Keratinocyte (primary cell): ENCODE data around the gene MTHFD1L. TPM values are rescaled to one million over a fixed set of nuclear protein-coding genes. Genes with fewer than 3 reads are reported as not detected.

ENCODE experiments used
- DNase-seq: peaks from one replicate; pipeline ENCODE4 v3.0.0-alpha.2; 2011; ENCODE audit warnings: low read depth, missing footprints, low spot score
- FAIRE-seq: peaks from 2 replicates; lab custom pipeline; 2011; peaks lifted over from hg19 to GRCh38; lab: Jason Lieb, UNC
- H2AFZ ChIP-seq: 2 replicates; pipeline ENCODE4 v1.6.0; 2012; ENCODE audit warnings: low read length, control low read depth, inconsistent platforms; ENCODE audit not compliant: control insufficient read depth
- H3K27ac ChIP-seq: 2 replicates; pipeline ENCODE4 v1.5.1; 2011; ENCODE audit warnings: low read length; ENCODE audit not compliant: control insufficient read depth, insufficient read depth
- H3K27me3 ChIP-seq: 3 replicates; pipeline ENCODE4 v1.6.0; 2011; ENCODE audit warnings: low read length; ENCODE audit not compliant: control insufficient read depth, insufficient read depth; ENCODE audit errors: extremely low read depth
- H3K36me3 ChIP-seq, 2 experiments: 2 replicates in 1 of 2; 3 replicates in 1 of 2; pipeline ENCODE4 v1.5.1; 2011; ENCODE audit warnings: low read length in 2 of 2, mild to moderate bottlenecking in 1 of 2; ENCODE audit not compliant: control insufficient read depth in 2 of 2, insufficient read depth in 2 of 2; ENCODE audit errors: extremely low read depth in 1 of 2
- H3K4me1 ChIP-seq: 3 replicates; pipeline ENCODE4 v1.5.1; 2011; ENCODE audit warnings: low read length; ENCODE audit not compliant: control insufficient read depth, insufficient read depth; ENCODE audit errors: extremely low read depth
- H3K4me2 ChIP-seq: 3 replicates; pipeline ENCODE4 v1.6.0; 2011; ENCODE audit warnings: low read depth, low read length; ENCODE audit not compliant: control insufficient read depth, insufficient read depth; ENCODE audit errors: extremely low read depth
- H3K4me3 ChIP-seq, 3 experiments: fragments of 200-600 bp in 1 of 3; sonication (generic) in 1 of 3; 2 replicates in 2 of 3; 3 replicates in 1 of 3; pipeline ENCODE4 v1.5.1; 2011 to 2016; ENCODE audit warnings: low read length in 3 of 3, mild to moderate bottlenecking in 3 of 3, control low read depth in 2 of 3, inconsistent platforms in 1 of 3, low read depth in 1 of 3, mixed read lengths in 1 of 3, mixed run types in 1 of 3, moderate library complexity in 1 of 3; ENCODE audit not compliant: control insufficient read depth in 2 of 3, insufficient read depth in 2 of 3; ENCODE audit errors: extremely low read depth in 1 of 3
- H3K79me2 ChIP-seq: 2 replicates; pipeline ENCODE4 v1.6.0; 2012; ENCODE audit warnings: low read length; ENCODE audit not compliant: control insufficient read depth, insufficient read depth
- H3K9ac ChIP-seq: 3 replicates; pipeline ENCODE4 v1.6.0; 2011; ENCODE audit warnings: low read length; ENCODE audit not compliant: control insufficient read depth, insufficient read depth; ENCODE audit errors: extremely low read depth
- H3K9me1 ChIP-seq: 3 replicates; pipeline ENCODE4 v1.6.0; 2011; ENCODE audit warnings: low read length; ENCODE audit not compliant: control insufficient read depth, insufficient read depth; ENCODE audit errors: extremely low read depth
- H3K9me3 ChIP-seq: 2 replicates; pipeline ENCODE4 v1.5.1; 2012; ENCODE audit warnings: low read depth, low read length; ENCODE audit not compliant: control insufficient read depth
- H4K20me1 ChIP-seq: 3 replicates; pipeline ENCODE4 v1.6.0; 2011; ENCODE audit warnings: low read length; ENCODE audit not compliant: control insufficient read depth, insufficient read depth; ENCODE audit errors: extremely low read depth
- EZH2 ChIP-seq: IDR thresholded peaks from one replicate; pipeline ENCODE4 v1.6.1; 2012; ENCODE audit warnings: inconsistent platforms, mild to moderate bottlenecking, low read length, moderate library complexity
- dilution Hi-C: fragments of 300-500 bp; cut with MboI; formaldehyde crosslinking; loops from one replicate; pipeline ENCODE4 v1.7.0; 2020; ENCODE audit warnings: low sequenced_read_pairs; ENCODE audit not compliant: extremely low pct_ligation_motif_present
- polyA plus RNA-seq, 5 experiments: library from polyadenylated mRNA; depleted of rRNA in 3 of 5; stranded (reverse) in 3 of 5; stranded (forward) in 1 of 5; unstranded in 1 of 5; fragments of >200 nt; gene quantifications; 1 replicate in 1 of 5; 2 replicates in 3 of 5; 3 replicates in 1 of 5; pipeline versions ENCODE4 v1.2.1 to v1.2.3, GENCODE V29; 2011 to 2012; ENCODE audit warnings: missing spikeins in 2 of 5, low read depth in 1 of 5, low replicate concordance in 1 of 5
- TF ChIP-seq, protein P1 (sequence below), 3 experiments: IDR thresholded peaks in 1 of 3; conservative IDR thresholded peaks in 1 of 3; optimal IDR thresholded peaks in 1 of 3; 2 replicates in 2 of 3; 3 replicates in 1 of 3; pipeline versions ENCODE3 to v1.5.1; 2011; ENCODE audit warnings: low read length in 3 of 3, mild to moderate bottlenecking in 3 of 3, moderate library complexity in 2 of 3, control low read depth in 1 of 3, inconsistent platforms in 1 of 3; ENCODE audit not compliant: insufficient read depth in 2 of 3; ENCODE audit errors: extremely low read depth in 1 of 3

The MTHFD1L gene
- polyA plus RNA-seq, 1 donor (not counting 4 experiments of a cell fraction or from before 2014, with no cell fraction given) = 38.0 TPM

DNA sequence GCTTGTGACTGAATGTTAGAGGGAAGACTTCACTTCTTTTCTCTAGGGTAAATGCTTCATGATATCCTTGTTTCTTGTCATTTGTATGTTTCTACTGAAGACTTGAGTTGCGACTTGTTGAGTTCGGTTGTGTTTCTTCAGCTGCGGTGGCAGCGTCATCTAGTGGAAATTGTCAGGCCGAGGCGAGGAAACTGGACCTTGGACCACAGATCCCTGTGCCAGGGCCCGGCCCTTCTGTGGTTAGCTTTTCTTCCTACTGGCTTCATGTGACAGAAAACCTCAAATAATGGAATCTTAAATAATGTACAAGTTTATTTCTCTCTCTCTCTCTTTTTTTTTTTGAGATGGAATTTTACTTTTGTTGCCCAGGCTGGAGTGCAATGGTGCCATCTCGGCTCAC is 12.4 kb downstream of the MTHFD1L start:
- TF ChIP-seq, protein P1, sequence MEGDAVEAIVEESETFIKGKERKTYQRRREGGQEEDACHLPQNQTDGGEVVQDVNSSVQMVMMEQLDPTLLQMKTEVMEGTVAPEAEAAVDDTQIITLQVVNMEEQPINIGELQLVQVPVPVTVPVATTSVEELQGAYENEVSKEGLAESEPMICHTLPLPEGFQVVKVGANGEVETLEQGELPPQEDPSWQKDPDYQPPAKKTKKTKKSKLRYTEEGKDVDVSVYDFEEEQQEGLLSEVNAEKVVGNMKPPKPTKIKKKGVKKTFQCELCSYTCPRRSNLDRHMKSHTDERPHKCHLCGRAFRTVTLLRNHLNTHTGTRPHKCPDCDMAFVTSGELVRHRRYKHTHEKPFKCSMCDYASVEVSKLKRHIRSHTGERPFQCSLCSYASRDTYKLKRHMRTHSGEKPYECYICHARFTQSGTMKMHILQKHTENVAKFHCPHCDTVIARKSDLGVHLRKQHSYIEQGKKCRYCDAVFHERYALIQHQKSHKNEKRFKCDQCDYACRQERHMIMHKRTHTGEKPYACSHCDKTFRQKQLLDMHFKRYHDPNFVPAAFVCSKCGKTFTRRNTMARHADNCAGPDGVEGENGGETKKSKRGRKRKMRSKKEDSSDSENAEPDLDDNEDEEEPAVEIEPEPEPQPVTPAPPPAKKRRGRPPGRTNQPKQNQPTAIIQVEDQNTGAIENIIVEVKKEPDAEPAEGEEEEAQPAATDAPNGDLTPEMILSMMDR (optimal IDR thresholded peaks at IDR 0.05 in 1 of 3, IDR thresholded peaks at IDR 0.05 in 1 of 3, conservative IDR thresholded peaks at IDR 0.05 in 1 of 3; ENCODE audit: extremely low read depth in 1 of 3, insufficient read depth in 2 of 3, low read length in 3 of 3) = no peak
- TF ChIP-seq EZH2 = no peak
- FAIRE-seq = no peak
- Histone ChIP-seq H3K9me3 (no peaks in the 10 kb centered on the region), H3K4me1 (peaks cover 24% of the 10 kb centered on the region), H3K79me2 (peaks cover 47% of the 10 kb centered on the region), H3K4me2 (no peak overlapping the region), H3K9ac (no peak overlapping the region), H3K36me3 (peaks cover 3 to 18% of the 10 kb centered on the region in 2 experiments), H4K20me1 (no peaks in the 10 kb centered on the region), H3K9me1 (no peaks in the 10 kb centered on the region), H2AFZ (no peak overlapping the region), H3K4me3 (no peak overlapping the region), H3K27ac (no peak overlapping the region), H3K27me3 (no peaks in the 10 kb centered on the region)
- dilution Hi-C loops = no loop called here
- no peak for DNase-seq

DNA sequence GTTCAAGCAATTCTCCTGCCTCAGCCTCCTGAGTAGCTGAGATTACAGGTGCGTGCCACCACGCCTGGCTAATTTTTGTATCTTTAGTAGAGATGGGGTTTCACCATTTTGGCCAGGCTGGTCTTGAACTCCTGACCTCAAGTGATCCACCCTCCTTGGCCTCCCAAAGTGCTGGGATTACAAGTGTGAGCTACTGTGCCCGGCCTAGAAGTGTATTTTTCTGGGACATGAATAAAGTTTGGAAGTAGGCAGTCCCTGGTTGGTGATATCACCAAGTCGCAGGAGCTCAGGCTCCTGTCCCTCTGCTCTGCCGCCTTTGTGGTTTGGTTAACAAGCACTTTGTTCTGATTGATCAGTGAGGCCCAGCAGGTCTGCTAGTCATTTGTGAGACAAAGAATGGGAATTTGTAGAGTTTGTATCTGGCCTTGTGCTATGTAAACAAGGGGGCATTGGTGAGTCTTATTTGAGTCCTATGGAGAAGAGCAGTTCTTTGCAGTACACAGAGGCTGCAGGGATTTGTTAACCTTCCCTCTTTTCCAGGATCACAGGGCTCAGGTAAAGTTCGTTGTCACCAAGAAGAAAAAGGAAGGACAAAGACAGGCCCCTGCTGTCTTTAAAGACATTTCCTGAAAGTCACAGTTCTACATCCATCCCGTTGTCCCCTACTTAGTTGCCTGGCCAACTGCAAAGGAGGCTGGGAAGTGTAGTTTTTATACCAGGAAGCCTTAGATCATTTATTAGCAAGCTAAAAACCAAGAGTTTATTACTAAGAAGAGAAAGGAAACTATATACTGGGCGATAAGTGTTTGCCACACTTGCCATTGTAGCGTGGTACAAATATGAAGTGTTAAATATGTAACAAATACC is 13.1 kb downstream of the MTHFD1L start:
- H3K9ac ChIP-seq = no peak overlapping the region
- H3K4me3 ChIP-seq = no peak overlapping the region
- peaks cover 24% of the 10 kb centered on the region for H3K4me1 ChIP-seq
- H2AFZ ChIP-seq = no peak overlapping the region
- DNase-seq = no peak
- no peaks in the 10 kb centered on the region for H3K9me3 ChIP-seq
- no peak for FAIRE-seq
- H3K27me3 ChIP-seq = no peaks in the 10 kb centered on the region
- H3K36me3 ChIP-seq = peaks cover 3 to 24% of the 10 kb centered on the region in 2 experiments
- TF ChIP-seq, protein P1 (optimal IDR thresholded peaks at IDR 0.05 in 1 of 3, IDR thresholded peaks at IDR 0.05 in 1 of 3, conservative IDR thresholded peaks at IDR 0.05 in 1 of 3; ENCODE audit: extremely low read depth in 1 of 3, insufficient read depth in 2 of 3, low read length in 3 of 3) = no peak
- TF ChIP-seq EZH2 = no peak
- no peaks in the 10 kb centered on the region for H3K9me1 ChIP-seq
- peaks cover 40% of the 10 kb centered on the region for H3K79me2 ChIP-seq
- no peak overlapping the region for H3K4me2 ChIP-seq
- dilution Hi-C loops = no loop called here
- H3K27ac ChIP-seq = no peak overlapping the region
- no peaks in the 10 kb centered on the region for H4K20me1 ChIP-seq
